AG04450 (cell line): ENCODE data around the gene GCNT1. TPM values are rescaled to one million over a fixed set of nuclear protein-coding genes. Genes with fewer than 3 reads are reported as not detected.
A peak's percentile ranks its signal among the peaks of the same experiment; 100 is the strongest.

Experiments used
- CTCF ChIA-PET: fragments of 300-600, 350-600 bp; formaldehyde crosslinking; extraction: SDS; loops from one replicate; lab custom pipeline; 2022; ENCODE audit warnings: antibody characterized with exemption, inconsistent platforms; lab: Charles Lee
- POLR2A ChIA-PET: fragments of 350-600 bp; formaldehyde crosslinking; extraction: SDS; loops from one replicate; lab custom pipeline; 2021; ENCODE audit warnings: antibody characterized with exemption, inconsistent platforms; lab: Yijun Ruan, JAX
- DNase-seq: peaks from one replicate; pipeline ENCODE4 v3.0.0-alpha.2; 2011; ENCODE audit warnings: low read depth, low spot score
- H3K27ac ChIP-seq: one replicate; pipeline ENCODE4 v1.5.1; 2012; ENCODE audit warnings: low read depth, low read length, control low read depth
- H3K27me3 ChIP-seq: one replicate; pipeline ENCODE4 v1.6.0; 2012; ENCODE audit warnings: low read length; ENCODE audit not compliant: control insufficient read depth, insufficient read depth
- H3K4me3 ChIP-seq: 2 replicates; pipeline ENCODE4 v1.5.1; 2011; ENCODE audit warnings: mild to moderate bottlenecking, low read depth, low read length, control low read depth
- H3K9me3 ChIP-seq: 2 replicates; pipeline ENCODE4 v1.5.1; 2012; ENCODE audit warnings: low read length; ENCODE audit not compliant: control insufficient read depth, insufficient read depth
- polyA plus RNA-seq: library from polyadenylated mRNA; depleted of rRNA; stranded (reverse); fragments of >200 nt; gene quantifications from 2 replicates; pipeline ENCODE4 v1.2.3, GENCODE V29; 2011
- TF ChIP-seq, protein P1 (sequence below): IDR thresholded peaks from 2 replicates; pipeline ENCODE4 v1.5.1; 2011; ENCODE audit warnings: low read depth, low read length, control low read depth, inconsistent platforms

Gene GCNT1
- polyA plus RNA-seq, 1 experiment = 6.9 TPM

DNA sequence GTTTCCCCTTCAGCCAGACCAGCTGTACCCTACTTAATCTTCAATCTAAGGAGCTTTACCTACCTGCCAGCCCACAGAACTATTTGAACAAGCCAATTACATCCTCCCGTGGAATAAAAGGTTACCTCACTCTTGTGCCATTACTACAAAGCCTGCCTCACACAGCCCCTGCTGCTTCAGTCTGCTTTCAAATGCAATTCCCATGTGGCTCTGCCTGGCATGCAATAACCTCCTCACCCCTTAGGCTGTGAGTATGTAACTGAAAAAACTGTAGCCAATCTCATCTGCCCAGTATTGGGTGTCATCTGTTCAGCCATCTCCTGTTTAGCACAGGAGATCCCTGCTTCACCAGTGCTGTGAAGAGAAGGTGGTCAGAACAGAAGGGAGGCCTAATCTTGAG is 6.1 kb upstream of the GCNT1 start:
- Histone ChIP-seq H3K4me3 (no peak overlapping the region), H3K27ac (no peak overlapping the region), H3K9me3 (no peaks in the 10 kb centered on the region), H3K27me3 (no peaks in the 10 kb centered on the region)
- no peak for DNase-seq
- CTCF ChIA-PET = interaction anchor here (0.5 to 1.5 kb wide), 3 partner anchors 12 to 250 kb away, joined by 3 to 5 read pairs (median 4); partner anchors contain the start of gene RFK
- POLR2A ChIA-PET = no interaction called here
- TF ChIP-seq, protein P1, sequence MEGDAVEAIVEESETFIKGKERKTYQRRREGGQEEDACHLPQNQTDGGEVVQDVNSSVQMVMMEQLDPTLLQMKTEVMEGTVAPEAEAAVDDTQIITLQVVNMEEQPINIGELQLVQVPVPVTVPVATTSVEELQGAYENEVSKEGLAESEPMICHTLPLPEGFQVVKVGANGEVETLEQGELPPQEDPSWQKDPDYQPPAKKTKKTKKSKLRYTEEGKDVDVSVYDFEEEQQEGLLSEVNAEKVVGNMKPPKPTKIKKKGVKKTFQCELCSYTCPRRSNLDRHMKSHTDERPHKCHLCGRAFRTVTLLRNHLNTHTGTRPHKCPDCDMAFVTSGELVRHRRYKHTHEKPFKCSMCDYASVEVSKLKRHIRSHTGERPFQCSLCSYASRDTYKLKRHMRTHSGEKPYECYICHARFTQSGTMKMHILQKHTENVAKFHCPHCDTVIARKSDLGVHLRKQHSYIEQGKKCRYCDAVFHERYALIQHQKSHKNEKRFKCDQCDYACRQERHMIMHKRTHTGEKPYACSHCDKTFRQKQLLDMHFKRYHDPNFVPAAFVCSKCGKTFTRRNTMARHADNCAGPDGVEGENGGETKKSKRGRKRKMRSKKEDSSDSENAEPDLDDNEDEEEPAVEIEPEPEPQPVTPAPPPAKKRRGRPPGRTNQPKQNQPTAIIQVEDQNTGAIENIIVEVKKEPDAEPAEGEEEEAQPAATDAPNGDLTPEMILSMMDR = no peak

DNA sequence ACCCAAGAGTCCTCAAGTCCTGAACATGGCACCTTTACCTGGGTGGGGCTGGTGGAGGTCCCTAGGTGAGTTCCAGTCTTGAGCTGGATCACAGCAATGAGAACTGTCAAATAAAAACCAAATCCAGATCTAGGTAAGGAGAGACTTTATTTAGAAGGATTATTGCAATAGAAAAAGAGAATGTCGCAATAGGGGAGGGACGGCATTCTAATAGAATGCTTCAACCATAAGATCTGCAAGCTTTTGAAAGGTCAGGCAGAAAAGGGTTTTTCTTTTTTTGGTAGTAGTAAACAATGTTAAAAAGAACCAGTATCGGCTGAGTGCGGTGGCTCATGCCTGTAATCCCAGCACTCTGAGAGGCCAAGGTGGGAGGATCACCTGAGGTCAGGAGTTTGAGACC is 5.2 kb upstream of the GCNT1 start:
- TF ChIP-seq, protein P1 = no peak
- no peak for DNase-seq
- Histone ChIP-seq H3K27me3 (no peaks in the 10 kb centered on the region), H3K9me3 (no peaks in the 10 kb centered on the region), H3K27ac (no peak overlapping the region), H3K4me3 (no peak overlapping the region)
- ChIA-PET POLR2A (no interaction called here), CTCF (interaction anchor here (0.6 to 1.3 kb wide), 7 partner anchors 9 to 250 kb away, joined by 3 to 6 read pairs (median 3); partner anchors contain the start of gene RFK)

DNA sequence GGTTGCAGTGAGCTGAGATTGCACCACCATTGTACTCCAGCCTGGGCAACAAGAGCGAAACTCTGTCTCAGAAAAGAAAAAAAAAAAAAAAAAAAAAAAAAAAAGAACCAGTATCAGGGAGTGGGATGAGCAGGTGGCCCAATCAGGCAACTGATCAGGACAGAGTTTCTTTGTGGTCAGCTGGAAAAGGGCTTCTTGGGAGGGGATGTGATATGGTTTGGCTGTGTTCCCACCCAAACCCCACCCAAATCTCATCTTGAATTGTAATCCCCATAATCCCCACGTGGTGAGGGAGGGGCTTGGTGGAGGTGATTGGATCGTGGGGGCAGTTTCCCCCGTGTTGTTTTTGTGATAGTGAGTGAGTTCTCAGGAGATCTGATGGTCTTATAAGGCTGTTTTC is 4.7 kb upstream of the GCNT1 start:
- TF ChIP-seq, protein P1 = no peak
- DNase-seq = no peak
- Histone ChIP-seq H3K27ac (no peak overlapping the region), H3K4me3 (no peak overlapping the region), H3K9me3 (no peaks in the 10 kb centered on the region), H3K27me3 (no peaks in the 10 kb centered on the region)
- ChIA-PET POLR2A (no interaction called here), CTCF (interaction anchor here (0.6 to 1.3 kb wide), 6 partner anchors 10 to 250 kb away, joined by 3 to 6 read pairs (median 3); partner anchors contain the start of gene RFK)

DNA sequence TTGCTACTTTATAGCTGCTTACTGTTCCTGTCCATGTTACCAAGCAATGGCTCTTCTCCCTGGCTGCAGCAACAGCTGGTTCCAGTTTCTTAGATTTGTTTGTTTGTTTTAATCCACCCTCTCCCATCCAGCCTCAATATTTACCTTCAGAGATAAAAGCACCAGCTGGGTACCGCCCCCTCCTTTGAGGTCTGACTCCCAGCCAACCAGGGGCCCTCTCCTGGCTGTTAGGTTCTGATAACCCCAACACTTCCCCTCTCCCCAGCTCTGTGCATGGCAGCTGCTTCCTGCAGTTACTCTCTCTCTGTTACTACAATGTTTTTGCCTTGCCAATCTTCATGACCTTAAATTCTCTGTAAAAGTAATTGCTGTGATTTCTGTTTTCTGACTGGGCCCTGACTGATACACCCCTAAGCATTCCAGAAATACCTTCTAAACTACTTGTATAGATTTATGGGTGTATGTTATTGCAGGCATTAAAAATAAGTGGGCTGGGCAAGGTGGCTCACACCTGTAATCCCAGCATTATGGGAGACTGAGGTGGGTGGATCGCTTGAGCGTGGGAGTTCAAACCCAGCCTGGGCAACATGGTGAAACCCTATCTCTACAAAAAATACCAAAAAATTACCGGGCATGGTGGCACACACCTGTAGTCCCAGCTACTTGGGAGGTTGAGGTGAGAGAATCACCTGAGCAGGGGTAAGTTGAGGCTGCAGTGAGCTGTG is 2.6 kb upstream of the GCNT1 start:
- ChIA-PET POLR2A (interaction anchor here (1.6 kb wide), 1 partner anchor 62 kb away, joined by 8 read pairs; the partner anchor contains the start of gene RFK), CTCF (interaction anchor here (0.7 to 1.8 kb wide), 3 partner anchors 9 to 248 kb away, joined by 3 to 10 read pairs (median 6); no protein-coding TSS in a partner anchor)

More for the DNA sequence above, 2.6 kb upstream of the GCNT1 start:
- no peak overlapping the region for H3K27ac ChIP-seq
- H3K27me3 ChIP-seq = no peaks in the 10 kb centered on the region
- TF ChIP-seq, protein P1 = no peak
- H3K9me3 ChIP-seq = no peaks in the 10 kb centered on the region
- peak; percentile 55 for DNase-seq
- no peak overlapping the region for H3K4me3 ChIP-seq
